ENCODE results near the gene NPAS3. TPM values are rescaled to one million over a fixed set of nuclear protein-coding genes. Genes with fewer than 3 reads are reported as not detected.

NPAS3 gene
- total and polyA plus RNA-seq, 2 of the 8 experiments (the other 6 are each of a cell fraction or from before 2014, with no cell fraction given) = 0.11 to 0.60 TPM

DNA sequence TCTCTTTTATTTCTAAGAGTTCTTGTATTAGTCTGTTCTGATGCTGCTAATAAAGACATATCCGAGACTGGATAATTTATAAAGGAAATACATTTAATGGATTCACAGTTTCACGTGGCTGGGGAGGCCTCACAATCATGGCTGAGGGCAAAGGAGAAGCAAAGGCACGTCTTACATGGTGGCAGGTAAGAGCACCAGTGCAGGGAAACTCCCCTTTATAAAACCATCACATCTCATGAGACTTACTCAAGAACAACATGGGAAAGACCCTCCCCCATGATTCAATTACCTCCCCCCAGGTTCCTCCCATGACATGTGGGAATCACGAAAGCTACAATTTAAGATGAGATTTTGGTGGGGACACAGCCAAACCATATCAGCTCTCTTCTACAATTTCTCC, 503.0 kb downstream of the NPAS3 start:
- H4K8ac ChIP-seq (ENCODE audit: extremely low read depth, insufficient read depth, low read length) = no peak overlapping the region
- no peak overlapping the region for H2AK5ac ChIP-seq (ENCODE audit: low read depth, low read length)
- no peak overlapping the region for H3K14ac ChIP-seq (ENCODE audit: insufficient read length)
- H3K27me3 ChIP-seq (replicated peaks in 1 of 4; ENCODE audit: control insufficient read depth in 3 of 4, extremely low read depth in 1 of 4, insufficient read depth in 3 of 4, low read length in 3 of 4) = no peaks in the 10 kb centered on the region
- H3K4ac ChIP-seq (replicated peaks; ENCODE audit: insufficient read length, low read depth, low read length) = no peak overlapping the region
- H3K36me3 ChIP-seq (ENCODE audit: control insufficient read depth in 2 of 4, insufficient read depth in 4 of 4, low read length in 3 of 4) = no peaks in the 10 kb centered on the region
- no peaks in the 10 kb centered on the region for H3K23me2 ChIP-seq (ENCODE audit: low read depth, low read length)
- no peak overlapping the region for H3K56ac ChIP-seq (replicated peaks; ENCODE audit: insufficient read length, low read depth, low read length)
- WGBS, 2 experiments (ENCODE audit: extremely low coverage in 1 of 2, insufficient coverage in 1 of 2, insufficient read length in 1 of 2, insufficient replicate concordance in 2 of 2, low coverage in 1 of 2, low lambda C conversion rate in 2 of 2, missing lambda C conversion rate in 1 of 2) = 94% methylated on average over 4 of the region's 4 CpGs; no CpG with 5 or more reads in 1 of the 2 experiments
- H3K4me3 ChIP-seq (ENCODE audit: extremely low read depth in 1 of 4, insufficient read depth in 2 of 4, low read depth in 3 of 4, low read length in 4 of 4) = no peak overlapping the region
- H3K18ac ChIP-seq (ENCODE audit: extremely low read depth, low read length) = no peak overlapping the region
- no peak overlapping the region for H4K91ac ChIP-seq (replicated peaks; ENCODE audit: insufficient read length, low read length)
- FAIRE-seq (no peak), DNase-seq (ENCODE audit: low read depth in 1 of 2, low spot score in 2 of 2) (no peak)
- no peak overlapping the region for H2AFZ ChIP-seq (ENCODE audit: low read length)
- CTCF ChIA-PET (ENCODE audit: partially characterized antibody) = no interaction called here
- H3K4me2 ChIP-seq (ENCODE audit: insufficient read depth in 1 of 2, low read depth in 2 of 2, low read length in 2 of 2) = no peak overlapping the region
- POLR2A ChIA-PET (ENCODE audit: partially characterized antibody) = no interaction called here
- no peak overlapping the region for H2BK15ac ChIP-seq (ENCODE audit: low read length)
- no peaks in the 10 kb centered on the region for H3K79me2 ChIP-seq (ENCODE audit: control insufficient read depth in 1 of 2, insufficient read depth in 2 of 2, low read length in 2 of 2)
- H4K20me1 ChIP-seq (replicated peaks in 1 of 2; ENCODE audit: control insufficient read depth in 1 of 2, insufficient read depth in 2 of 2, low read length in 2 of 2) = no peaks in the 10 kb centered on the region
- H2BK12ac ChIP-seq (ENCODE audit: low read depth, low read length) = no peak overlapping the region
- H3K27ac ChIP-seq (ENCODE audit: low read depth, low read length) = no peak overlapping the region
- no peak overlapping the region for H3K9ac ChIP-seq (replicated peaks in 1 of 4; ENCODE audit: extremely low read depth in 1 of 4, low read depth in 3 of 4, low read length in 3 of 4)
- no peak overlapping the region for H2BK5ac ChIP-seq (ENCODE audit: low read depth, low read length)
- H3K79me1 ChIP-seq (ENCODE audit: low read depth, low read length) = no peaks in the 10 kb centered on the region
- no peak overlapping the region for H3K23ac ChIP-seq (ENCODE audit: insufficient read length)
- H3K4me1 ChIP-seq (replicated peaks in 1 of 4; ENCODE audit: control insufficient read depth in 3 of 4, insufficient read depth in 4 of 4, low read length in 3 of 4) = peaks cover 0 to 4% (median 0%) of the 10 kb centered on the region in 4 experiments; a peak in 1 of 7 replicates
- H4K5ac ChIP-seq (ENCODE audit: insufficient read length, low read depth, low read length) = no peak overlapping the region
- no peak overlapping the region for H2BK120ac ChIP-seq (replicated peaks; ENCODE audit: low read depth, low read length)
- no peaks in the 10 kb centered on the region for H3K9me3 ChIP-seq (ENCODE audit: insufficient read depth in 2 of 2, low read depth in 1 of 2, low read length in 1 of 2)
- no peak overlapping the region for H2BK20ac ChIP-seq (ENCODE audit: low read length)
- no peak for TF ChIP-seq BACH1 (IDR thresholded peaks at IDR 0.05; ENCODE audit: low read length)
- no peak for TF ChIP-seq MAFK (IDR thresholded peaks at IDR 0.05; ENCODE audit: low read depth, low read length)
- no peak for TF ChIP-seq NANOG (IDR thresholded peaks at IDR 0.05; ENCODE audit: insufficient read depth, low read depth, low read length, poor library complexity, severe bottlenecking)
- TF ChIP-seq GTF2F1 (IDR thresholded peaks at IDR 0.05; ENCODE audit: borderline replicate concordance, low read depth, low read length) = no peak
- TF ChIP-seq CEBPB (IDR thresholded peaks at IDR 0.05; ENCODE audit: low read depth, low read length) = no peak
- TF ChIP-seq SP1 (IDR thresholded peaks at IDR 0.05; ENCODE audit: low read depth, low read length) = no peak
- TF ChIP-seq SUZ12 (IDR thresholded peaks at IDR 0.05; ENCODE audit: low read length) = no peak
- TF ChIP-seq JUN (IDR thresholded peaks at IDR 0.05; ENCODE audit: low read depth, low read length) = no peak
- TF ChIP-seq SIRT6 (IDR thresholded peaks at IDR 0.05; ENCODE audit: low read length) = no peak
- TF ChIP-seq CBX5 (IDR thresholded peaks at IDR 0.05; ENCODE audit: low read depth, low read length) = no peak
- no peak for TF ChIP-seq SAP30 (IDR thresholded peaks at IDR 0.05; ENCODE audit: insufficient read depth, insufficient replicate concordance, low read length)
- TF ChIP-seq, protein P1, sequence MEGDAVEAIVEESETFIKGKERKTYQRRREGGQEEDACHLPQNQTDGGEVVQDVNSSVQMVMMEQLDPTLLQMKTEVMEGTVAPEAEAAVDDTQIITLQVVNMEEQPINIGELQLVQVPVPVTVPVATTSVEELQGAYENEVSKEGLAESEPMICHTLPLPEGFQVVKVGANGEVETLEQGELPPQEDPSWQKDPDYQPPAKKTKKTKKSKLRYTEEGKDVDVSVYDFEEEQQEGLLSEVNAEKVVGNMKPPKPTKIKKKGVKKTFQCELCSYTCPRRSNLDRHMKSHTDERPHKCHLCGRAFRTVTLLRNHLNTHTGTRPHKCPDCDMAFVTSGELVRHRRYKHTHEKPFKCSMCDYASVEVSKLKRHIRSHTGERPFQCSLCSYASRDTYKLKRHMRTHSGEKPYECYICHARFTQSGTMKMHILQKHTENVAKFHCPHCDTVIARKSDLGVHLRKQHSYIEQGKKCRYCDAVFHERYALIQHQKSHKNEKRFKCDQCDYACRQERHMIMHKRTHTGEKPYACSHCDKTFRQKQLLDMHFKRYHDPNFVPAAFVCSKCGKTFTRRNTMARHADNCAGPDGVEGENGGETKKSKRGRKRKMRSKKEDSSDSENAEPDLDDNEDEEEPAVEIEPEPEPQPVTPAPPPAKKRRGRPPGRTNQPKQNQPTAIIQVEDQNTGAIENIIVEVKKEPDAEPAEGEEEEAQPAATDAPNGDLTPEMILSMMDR (IDR thresholded peaks at IDR 0.05; ENCODE audit: control extremely low read depth in 1 of 3, insufficient read depth in 1 of 3, low read depth in 1 of 3, low read length in 3 of 3) = no peak
- TF ChIP-seq POU5F1 (IDR thresholded peaks at IDR 0.05; ENCODE audit: low read depth, low read length) = no peak

Measured in H1 (cell line).